ENCODE results near the gene HECW1.
"Not testable (repeated sequence)": the region's sequence is repeated elsewhere in the genome, so short reads cannot be mapped to it uniquely, and the experiment has no call there.

Gene HECW1

GRCh38 chr7:43151076-43151475 is 38.6 kb downstream of the HECW1 start:
- no peak for DNase-seq

GRCh38 chr7:43152696-43153095 is 40.2 kb downstream of the HECW1 start:
- DNase-seq, result no peak

GRCh38 chr7:43155636-43156035 is 43.2 kb downstream of the HECW1 start:
- no peak for DNase-seq

GRCh38 chr7:43163885-43164284 is 51.4 kb downstream of the HECW1 start:
- DNase-seq, result no peak

- no peak for DNase-seq
Observed at GRCh38 chr7:43164757-43165156, 52.3 kb downstream of the HECW1 start.

- no peak for DNase-seq
Observed at GRCh38 chr7:43166686-43167085, 54.2 kb downstream of the HECW1 start.

- no peak for DNase-seq
Observed at GRCh38 chr7:43169076-43169475, 56.6 kb downstream of the HECW1 start.

GRCh38 chr7:43170571-43170970 is 58.1 kb downstream of the HECW1 start:
- DNase-seq, result no peak

GRCh38 chr7:43175570-43176200 is 63.2 kb downstream of the HECW1 start:
- DNase-seq, result no peak

GRCh38 chr7:43179393-43179792 is 66.9 kb downstream of the HECW1 start:
- no peak for DNase-seq

- no peak for DNase-seq
Observed at GRCh38 chr7:43192806-43193460, 80.5 kb downstream of the HECW1 start.

- no peak for DNase-seq
Observed at GRCh38 chr7:43193893-43194292, 81.4 kb downstream of the HECW1 start.

- DNase-seq, result no peak
Observed at GRCh38 chr7:43195256-43195655, 82.8 kb downstream of the HECW1 start.

- DNase-seq, result no peak
Observed at GRCh38 chr7:43195768-43196167, 83.3 kb downstream of the HECW1 start.

GRCh38 chr7:43196379-43196778 is 83.9 kb downstream of the HECW1 start:
- no peak for DNase-seq

GRCh38 chr7:43198016-43198415 is 85.6 kb downstream of the HECW1 start:
- DNase-seq, result no peak

GRCh38 chr7:43198599-43199090 is 86.2 kb downstream of the HECW1 start:
- no peak for DNase-seq

GRCh38 chr7:43199371-43200160 is 87.1 kb downstream of the HECW1 start:
- DNase-seq, result no peak

GRCh38 chr7:43201912-43202311 is 89.5 kb downstream of the HECW1 start:
- DNase-seq, result no peak

- DNase-seq, result no peak
Observed at GRCh38 chr7:43204081-43204480, 91.6 kb downstream of the HECW1 start.

- no peak for DNase-seq
Observed at GRCh38 chr7:43205171-43205795, 92.8 kb downstream of the HECW1 start.

- DNase-seq, result no peak
Observed at GRCh38 chr7:43208242-43208641, 95.8 kb downstream of the HECW1 start.

- DNase-seq, result not testable (repeated sequence)
Observed at GRCh38 chr7:43210539-43210938, 98.1 kb downstream of the HECW1 start.
